H1 (cell line): Measurements from ENCODE around the gene TNPO3. TPM values are rescaled to one million over a fixed set of nuclear protein-coding genes. Genes with fewer than 3 reads are reported as not detected.

ENCODE experiments used
- CTCF ChIA-PET: fragments of 300-600 bp; sonication (Branson Sonifier 250); formaldehyde crosslinking; loops from one replicate; lab custom pipeline; 2021; ENCODE audit not compliant: partially characterized antibody; lab: Charles Lee
- POLR2A ChIA-PET: fragments of 300-600 bp; sonication (Branson Sonifier 250); formaldehyde crosslinking; loops from one replicate; lab custom pipeline; 2021; ENCODE audit warnings: inconsistent platforms; ENCODE audit not compliant: partially characterized antibody; lab: Charles Lee
- DNase-seq, 2 experiments: peaks; one replicate each; pipeline versions ENCODE4 v3.0.0 to v3.0.0-alpha.2; 2010 to 2022; ENCODE audit warnings: low spot score in 2 of 2, low read depth in 1 of 2, mixed read lengths in 1 of 2
- FAIRE-seq: peaks from 2 replicates; lab custom pipeline; 2011; peaks lifted over from hg19 to GRCh38; lab: Jason Lieb, UNC
- H2AFZ ChIP-seq: 2 replicates; pipeline ENCODE4 v1.8.1; 2012; ENCODE audit warnings: low read length, inconsistent platforms
- H2AK5ac ChIP-seq: 2 replicates; pipeline ENCODE4 v1.6.1; 2013; ENCODE audit warnings: low read depth, low read length
- H2BK120ac ChIP-seq: replicated peaks from 2 replicates; pipeline ENCODE3; 2013; ENCODE audit warnings: low read depth, low read length, inconsistent platforms
- H2BK12ac ChIP-seq: 2 replicates; pipeline ENCODE4 v1.6.1; 2013; ENCODE audit warnings: low read depth, low read length
- H2BK15ac ChIP-seq: 2 replicates; pipeline ENCODE4 v1.6.1; 2013; ENCODE audit warnings: low read length
- H2BK20ac ChIP-seq: 2 replicates; pipeline ENCODE4 v1.6.1; 2013; ENCODE audit warnings: low read length
- H2BK5ac ChIP-seq: 2 replicates; pipeline ENCODE4 v1.6.1; 2013; ENCODE audit warnings: low read depth, low read length
- H3K14ac ChIP-seq: 2 replicates; pipeline ENCODE4 v1.6.1; 2013; ENCODE audit warnings: inconsistent platforms; ENCODE audit not compliant: insufficient read length
- H3K18ac ChIP-seq: 2 replicates; pipeline ENCODE4 v1.6.1; 2013; ENCODE audit warnings: low read length; ENCODE audit errors: extremely low read depth
- H3K23ac ChIP-seq: 2 replicates; pipeline ENCODE4 v1.6.1; 2013; ENCODE audit warnings: inconsistent platforms; ENCODE audit not compliant: insufficient read length
- H3K23me2 ChIP-seq: 2 replicates; pipeline ENCODE4 v1.6.1; 2013; ENCODE audit warnings: low read depth, low read length
- H3K27ac ChIP-seq: 2 replicates; pipeline ENCODE4 v1.6.1; 2011; ENCODE audit warnings: low read depth, low read length, inconsistent platforms
- H3K27me3 ChIP-seq, 4 experiments: replicated peaks in 1 of 4; 1 replicate in 1 of 4; 2 replicates in 3 of 4; pipeline versions ENCODE4 v1.6.1 to v1.8.1; 2011 to 2013; ENCODE audit warnings: low read length in 3 of 4, mild to moderate bottlenecking in 3 of 4, inconsistent platforms in 2 of 4, mixed read lengths in 2 of 4, moderate library complexity in 1 of 4; ENCODE audit not compliant: control insufficient read depth in 3 of 4, insufficient read depth in 3 of 4; ENCODE audit errors: extremely low read depth in 1 of 4
- H3K36me3 ChIP-seq, 4 experiments: 2 replicates each; pipeline versions ENCODE4 v1.6.1 to v1.8.1; 2011 to 2013; ENCODE audit warnings: mild to moderate bottlenecking in 4 of 4, low read length in 3 of 4, moderate library complexity in 2 of 4, control low read depth in 1 of 4, inconsistent platforms in 1 of 4; ENCODE audit not compliant: insufficient read depth in 4 of 4, control insufficient read depth in 2 of 4
- H3K4ac ChIP-seq: replicated peaks from 2 replicates; pipeline ENCODE3; 2013; ENCODE audit warnings: low read length, low read depth, mixed read lengths, inconsistent platforms; ENCODE audit not compliant: insufficient read length
- H3K4me1 ChIP-seq, 4 experiments: replicated peaks in 1 of 4; 1 replicate in 1 of 4; 2 replicates in 3 of 4; pipeline versions ENCODE4 v1.6.1 to v1.8.1; 2011 to 2013; ENCODE audit warnings: low read length in 3 of 4, inconsistent platforms in 2 of 4, mixed read lengths in 1 of 4; ENCODE audit not compliant: insufficient read depth in 4 of 4, control insufficient read depth in 3 of 4
- H3K4me2 ChIP-seq, 2 experiments: 2 replicates each; pipeline versions ENCODE4 v1.6.1 to v1.8.1; 2011 to 2013; ENCODE audit warnings: low read depth in 2 of 2, low read length in 2 of 2, control low read depth in 1 of 2, inconsistent platforms in 1 of 2, mild to moderate bottlenecking in 1 of 2; ENCODE audit not compliant: insufficient read depth in 1 of 2
- H3K4me3 ChIP-seq, 4 experiments: fragments of 200-600, 300-600 bp in 1 of 4; sonication (generic), shearing (Covaris generic), sonication (Bioruptor Twin) in 1 of 4; 2 replicates each; pipeline versions ENCODE4 v1.5.1 to v1.8.1; 2011 to 2016; ENCODE audit warnings: low read length in 4 of 4, low read depth in 3 of 4, control low read depth in 2 of 4, inconsistent platforms in 2 of 4, mild to moderate bottlenecking in 2 of 4, mixed read lengths in 1 of 4, moderate library complexity in 1 of 4; ENCODE audit not compliant: insufficient read depth in 2 of 4; ENCODE audit errors: extremely low read depth in 1 of 4
- H3K56ac ChIP-seq: replicated peaks from 2 replicates; pipeline ENCODE3; 2013; ENCODE audit warnings: low read depth, mild to moderate bottlenecking, mixed read lengths, low read length, inconsistent platforms; ENCODE audit not compliant: insufficient read length
- H3K79me1 ChIP-seq: 2 replicates; pipeline ENCODE4 v1.6.1; 2013; ENCODE audit warnings: low read depth, low read length, control low read depth
- H3K79me2 ChIP-seq, 2 experiments: 2 replicates each; pipeline versions ENCODE4 v1.6.1 to v1.8.1; 2012 to 2013; ENCODE audit warnings: low read length in 2 of 2, mild to moderate bottlenecking in 2 of 2, inconsistent platforms in 1 of 2; ENCODE audit not compliant: insufficient read depth in 2 of 2, control insufficient read depth in 1 of 2
- H3K9ac ChIP-seq, 4 experiments: replicated peaks in 1 of 4; 1 replicate in 1 of 4; 2 replicates in 3 of 4; pipeline versions ENCODE4 v1.6.1 to v1.8.1; 2011 to 2013; ENCODE audit warnings: low read depth in 3 of 4, low read length in 3 of 4, control low read depth in 2 of 4, mild to moderate bottlenecking in 2 of 4, moderate library complexity in 2 of 4, inconsistent platforms in 1 of 4; ENCODE audit errors: extremely low read depth in 1 of 4
- H3K9me3 ChIP-seq, 2 experiments: 2 replicates each; pipeline versions ENCODE4 v1.6.1 to v1.8.1; 2012 to 2013; ENCODE audit warnings: mild to moderate bottlenecking in 2 of 2, moderate library complexity in 2 of 2, control low read depth in 1 of 2, inconsistent platforms in 1 of 2, low read depth in 1 of 2, low read length in 1 of 2, mixed read lengths in 1 of 2; ENCODE audit not compliant: insufficient read depth in 2 of 2
- H4K20me1 ChIP-seq, 2 experiments: replicated peaks in 1 of 2; 2 replicates each; pipeline versions ENCODE3 to v1.8.1; 2011 to 2013; ENCODE audit warnings: inconsistent platforms in 2 of 2, low read length in 2 of 2, mild to moderate bottlenecking in 1 of 2; ENCODE audit not compliant: insufficient read depth in 2 of 2, control insufficient read depth in 1 of 2
- H4K5ac ChIP-seq: 2 replicates; pipeline ENCODE4 v1.6.1; 2013; ENCODE audit warnings: low read length, low read depth, mixed read lengths, inconsistent platforms; ENCODE audit not compliant: insufficient read length
- H4K8ac ChIP-seq: 2 replicates; pipeline ENCODE4 v1.8.0; 2013; ENCODE audit warnings: mild to moderate bottlenecking, moderate library complexity, low read length, inconsistent platforms; ENCODE audit not compliant: insufficient read depth; ENCODE audit errors: extremely low read depth
- H4K91ac ChIP-seq: replicated peaks from 2 replicates; pipeline ENCODE3; 2013; ENCODE audit warnings: low read length, mixed read lengths, inconsistent platforms; ENCODE audit not compliant: insufficient read length
- CEBPB ChIP-seq: IDR thresholded peaks from 2 replicates; pipeline ENCODE4 v1.6.1; 2012; ENCODE audit warnings: low read depth, low read length
- CHD1 ChIP-seq: IDR thresholded peaks from 2 replicates; pipeline ENCODE4 v1.6.1; 2012; ENCODE audit warnings: low read depth, low read length, improper control_type of control experiment
- FOSL1 ChIP-seq: IDR thresholded peaks from 2 replicates; pipeline ENCODE4 v1.6.1; 2011; ENCODE audit warnings: mild to moderate bottlenecking, low read depth, low read length, moderate library complexity; ENCODE audit not compliant: insufficient read depth
- KDM1A ChIP-seq: fragments of 200-600, 300-600 bp; sonication (generic); IDR thresholded peaks from 2 replicates; pipeline ENCODE4 v1.7.1; 2016; ENCODE audit warnings: mild to moderate bottlenecking, low read length, borderline replicate concordance
- POLR2AphosphoS5 ChIP-seq: IDR thresholded peaks from 2 replicates; pipeline ENCODE4 v1.6.1; 2011; ENCODE audit warnings: low read depth, low read length
- SP1 ChIP-seq: IDR thresholded peaks from 2 replicates; pipeline ENCODE4 v1.6.1; 2011; ENCODE audit warnings: low read depth, low read length
- SP4 ChIP-seq: IDR thresholded peaks from 2 replicates; pipeline ENCODE4 v1.6.1; 2012; ENCODE audit warnings: low read length, inconsistent platforms
- YY1 ChIP-seq: IDR thresholded peaks from 2 replicates; pipeline ENCODE4 v1.6.1; 2011; ENCODE audit warnings: low read depth, mild to moderate bottlenecking, low read length
- WGBS, 2 experiments: shearing (Covaris generic) in 1 of 2; methylation state at CpG; one replicate each; pipeline versions ENCODE4 v1.1.6 to v1.1.7; 2013 to 2015; ENCODE audit warnings: low lambda C conversion rate in 2 of 2, mixed read lengths in 2 of 2, inconsistent platforms in 1 of 2, low coverage in 1 of 2, missing lambda C conversion rate in 1 of 2; ENCODE audit not compliant: insufficient replicate concordance in 2 of 2, insufficient coverage in 1 of 2, insufficient read length in 1 of 2; ENCODE audit errors: extremely low coverage in 1 of 2, missing lambda C conversion rate in 1 of 2; 5-methylcytosine and 5-hydroxymethylcytosine counted together
- polyA plus RNA-seq, 7 experiments: library from polyadenylated mRNA; depleted of rRNA in 3 of 7; stranded (reverse) in 5 of 7; unstranded in 2 of 7; fragments of >200 nt in 5 of 7; fragments of 200-250 nt in 2 of 7; gene quantifications; 1 replicate in 5 of 7; 2 replicates in 1 of 7; 4 replicates in 1 of 7; pipeline versions ENCODE4 v1.2.1 to v1.2.3, GENCODE V29; 2011 to 2013; ENCODE audit warnings: missing spikeins in 2 of 7, mixed read lengths in 2 of 7
- total RNA-seq: library from RNA; stranded (reverse); fragmentation: NEBNext Ultra II Directional; extraction: Animal tissue kit (Norgen Biotek cat#: 25700); gene quantifications from 2 replicates; pipeline ENCODE4 v1.2.1, GENCODE V29; 2021
- TF ChIP-seq, protein P1 (sequence below): IDR thresholded peaks from 2 replicates; pipeline ENCODE4 v1.6.1; 2011; ENCODE audit warnings: low read depth, mild to moderate bottlenecking, low read length; ENCODE audit not compliant: insufficient read depth

TNPO3 gene
- total and polyA plus RNA-seq, 2 of the 8 experiments (the other 6 are each of a cell fraction or from before 2014, with no cell fraction given): 67.6 to 99.2 TPM

DNA sequence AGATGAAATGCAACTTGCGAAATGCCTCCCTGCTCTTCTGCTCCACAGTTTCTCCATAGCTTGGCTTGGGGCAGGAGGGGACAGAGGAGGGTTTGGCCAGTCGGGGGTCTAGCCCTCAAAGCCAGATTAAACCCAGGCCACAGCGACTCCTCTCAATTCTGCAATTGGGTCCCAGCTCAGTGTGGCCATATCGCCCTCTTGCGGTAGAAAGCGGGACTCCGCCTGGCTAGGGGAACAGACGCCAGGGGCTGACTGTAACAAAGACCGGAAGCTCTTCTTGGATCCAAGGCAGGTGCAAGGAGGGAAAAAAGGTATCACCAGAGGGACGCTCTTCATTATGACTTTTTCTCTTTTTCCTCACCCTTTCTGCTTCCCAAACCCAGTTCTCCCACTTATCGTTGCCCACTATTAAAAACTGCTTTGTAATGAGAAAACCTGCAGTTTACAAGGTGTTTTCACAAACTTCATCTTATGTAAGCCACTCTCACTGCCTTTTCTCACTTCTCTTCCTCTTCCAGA is 36.6 kb upstream of the TNPO3 start:
- H3K18ac ChIP-seq: no peak overlapping the region; the same call in 1 of the 2 replicates
- H2AK5ac ChIP-seq: no peak overlapping the region
- H3K4ac ChIP-seq: no peak overlapping the region
- H3K4me3 ChIP-seq: no peak overlapping the region
- H3K27ac ChIP-seq: no peak overlapping the region
- no peak overlapping the region for H3K23ac ChIP-seq
- H4K91ac ChIP-seq: no peak overlapping the region
- H3K9ac ChIP-seq: no peak overlapping the region
- peak; percentile 83 to 100 for DNase-seq
- no peaks in the 10 kb centered on the region for H3K79me1 ChIP-seq
- H2BK20ac ChIP-seq: no peak overlapping the region
- FAIRE-seq: peak; percentile 94
- POLR2A ChIA-PET: interaction anchor here (0.6 to 1.7 kb wide), 8 partner anchors 10 to 144 kb away, joined by 3 to 7 read pairs (median 3); partner anchors contain the start of gene TNPO3
- no peaks in the 10 kb centered on the region for H3K27me3 ChIP-seq
- H3K4me1 ChIP-seq: no peaks in the 10 kb centered on the region
- WGBS, 2 experiments: 17% methylated on average over 11 of the region's 11 CpGs; no CpG with 5 or more reads in 1 of the 2 experiments
- no peak overlapping the region for H3K56ac ChIP-seq
- no peak overlapping the region for H2BK12ac ChIP-seq
- no peak overlapping the region for H3K14ac ChIP-seq
- no peak overlapping the region for H2BK120ac ChIP-seq
- H4K8ac ChIP-seq: no peak overlapping the region
- H2AFZ ChIP-seq: peak overlapping the region; percentile 72
- no peak overlapping the region; a peak in 1 of 4 replicates for H3K4me2 ChIP-seq
- H3K23me2 ChIP-seq: no peaks in the 10 kb centered on the region
- CTCF ChIA-PET: interaction anchor here (0.6 to 3.8 kb wide), 65 partner anchors 8 to 1005 kb away, joined by 3 to 30 read pairs (median 5); partner anchors contain the start of gene TNPO3
- H2BK15ac ChIP-seq: no peak overlapping the region
- no peak overlapping the region for H2BK5ac ChIP-seq
- H3K9me3 ChIP-seq: no peaks in the 10 kb centered on the region
- no peak overlapping the region for H4K5ac ChIP-seq
- H3K79me2 ChIP-seq: no peaks in the 10 kb centered on the region
- H3K36me3 ChIP-seq: no peaks in the 10 kb centered on the region
- H4K20me1 ChIP-seq: no peaks in the 10 kb centered on the region
- TF ChIP-seq SP4 (no peak), SP1 (no peak), YY1 (peak; percentile 73), FOSL1 (no peak), CHD1 (no peak), POLR2AphosphoS5 (no peak), CEBPB (peak; percentile 28; the same call in 1 of the 2 replicates), KDM1A (no peak)
- TF ChIP-seq, protein P1, sequence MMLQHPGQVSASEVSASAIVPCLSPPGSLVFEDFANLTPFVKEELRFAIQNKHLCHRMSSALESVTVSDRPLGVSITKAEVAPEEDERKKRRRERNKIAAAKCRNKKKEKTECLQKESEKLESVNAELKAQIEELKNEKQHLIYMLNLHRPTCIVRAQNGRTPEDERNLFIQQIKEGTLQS: 0 out of 2 replicates have a peak, but pooled peaks have one; percentile 23
